K562 treated with DMSO at 1 percent for 48 hours (cell line): ENCODE data around the gene HSPD1. TPM values are rescaled to one million over a fixed set of nuclear protein-coding genes. Genes with fewer than 3 reads are reported as not detected.

Experiments
- total RNA-seq: library from RNA; unstranded; fragments of 300-600 nt; gene quantifications from 2 replicates; pipeline ENCODE4 v1.2.3, GENCODE V29; 2022; ENCODE audit warnings: low replicate concordance; ENCODE audit errors: extremely low read depth

Gene HSPD1
- 801 TPM in 1 of 2 replicates, not detected in the other for total RNA-seq

GRCh38 chr2:197499594-197500502 lies at the start of gene HSPD1, which contains the start of gene HSPE1:
Gene HSPD1, minus strand, starts transcription at chr2:197499840. Its CDS starts 992 bp downstream, at chr2:197498848.
Gene HSPE1, plus strand, starts transcription at chr2:197500379. Its CDS starts 58 bp downstream, at chr2:197500437.

GRCh38 chr2:197515739-197516392 lies 16.2 kb upstream of the HSPD1 start, which contains the start of gene MOB4:
Gene MOB4, plus strand, starts transcription at chr2:197516066. Its CDS starts 21 bp downstream, at chr2:197516087.

GRCh38 chr2:197453123-197453913 lies 46.3 kb downstream of the HSPD1 start, which contains the start of gene COQ10B:
Gene COQ10B, plus strand, starts transcription at chr2:197453552. Its CDS starts 9 bp downstream, at chr2:197453561.

Other genes with a start within 250 kb of the HSPD1 start
- gene ANKRD44, start 189.1 kb downstream of the HSPD1 start, total RNA-seq, result not detected in 2 replicates
- 53.5 TPM in 1 of 2 replicates, not detected in the other for gene SF3B1, start 64.8 kb downstream of the HSPD1 start, total RNA-seq
- not detected in 2 replicates for gene COQ10B, start 46.3 kb downstream of the HSPD1 start, total RNA-seq
- gene HSPE1, start 539 bp upstream of the HSPD1 start, total RNA-seq, result not detected in 2 replicates
- gene MOB4, start 16.2 kb upstream of the HSPD1 start, total RNA-seq, result not detected in 2 replicates
- not detected in 2 replicates for gene RFTN2, start 175.7 kb upstream of the HSPD1 start, total RNA-seq
- not detected in 2 replicates for gene MARS2, start 205.5 kb upstream of the HSPD1 start, total RNA-seq